Activated CD8-positive, alpha-beta memory T cell treated with anti-CD3 and anti-CD28 coated beads for 1 hour (primary cell): ENCODE results near the gene SLC29A3.
"Not testable (repeated sequence)": the region's sequence is repeated elsewhere in the genome, so short reads cannot be mapped to it uniquely, and the experiment has no call there.

Experiments used
- DNase-seq, 2 donors: peaks; one replicate each; pipeline ENCODE4 v3.0.0-alpha.2; 2020; ENCODE audit warnings: low read depth in 1 of 2; ENCODE audit errors: extremely low read depth in 1 of 2

SLC29A3 gene

GRCh38 chr10:71343392-71343773 is 24.3 kb downstream of the SLC29A3 start:
- DNase-seq = no peak

- DNase-seq = no peak
Observed at GRCh38 chr10:71344154-71344925, 25.3 kb downstream of the SLC29A3 start.

GRCh38 chr10:71344993-71345480 is 26.0 kb downstream of the SLC29A3 start:
- DNase-seq = no peak

- no peak for DNase-seq
Observed at GRCh38 chr10:71345694-71346093, 26.6 kb downstream of the SLC29A3 start.

- no peak for DNase-seq
Observed at GRCh38 chr10:71346731-71347130, 27.7 kb downstream of the SLC29A3 start.

GRCh38 chr10:71347587-71348395 is 28.7 kb downstream of the SLC29A3 start:
- no peak for DNase-seq

- DNase-seq = no peak
Observed at GRCh38 chr10:71348850-71349249, 29.8 kb downstream of the SLC29A3 start.

- no peak for DNase-seq
Observed at GRCh38 chr10:71349406-71349805, 30.3 kb downstream of the SLC29A3 start.

- DNase-seq = no peak
Observed at GRCh38 chr10:71351087-71351486, 32.0 kb downstream of the SLC29A3 start.

GRCh38 chr10:71351628-71352319 is 32.7 kb downstream of the SLC29A3 start:
- DNase-seq = no peak

GRCh38 chr10:71353639-71354038 is 34.6 kb downstream of the SLC29A3 start:
- DNase-seq = no peak

GRCh38 chr10:71354776-71355175 is 35.7 kb downstream of the SLC29A3 start:
- no peak for DNase-seq

GRCh38 chr10:71355886-71356285 is 36.8 kb downstream of the SLC29A3 start:
- no peak for DNase-seq

- no peak for DNase-seq
Observed at GRCh38 chr10:71357792-71358265, 38.8 kb downstream of the SLC29A3 start.

- no peak for DNase-seq
Observed at GRCh38 chr10:71358277-71358676, 39.2 kb downstream of the SLC29A3 start.

GRCh38 chr10:71358906-71359305 is 39.8 kb downstream of the SLC29A3 start:
- not testable (repeated sequence) for DNase-seq

GRCh38 chr10:71359364-71360046 is 40.4 kb downstream of the SLC29A3 start:
- no peak for DNase-seq

GRCh38 chr10:71360735-71361134 is 41.7 kb downstream of the SLC29A3 start:
- DNase-seq = no peak

- no peak for DNase-seq
Observed at GRCh38 chr10:71361581-71361980, 42.5 kb downstream of the SLC29A3 start.

GRCh38 chr10:71362141-71362540 is 43.1 kb downstream of the SLC29A3 start:
- no peak for DNase-seq

GRCh38 chr10:71363936-71364335 is 44.9 kb downstream of the SLC29A3 start:
- DNase-seq = no peak
